BLaER1 treated with 17β-estradiol and CSF1 and Interleukin-3, amounts not matched to agents 10 nM and 100 nM (cell line): ENCODE data around the gene GNG7.
"Not testable (repeated sequence)": the region's sequence is repeated elsewhere in the genome, so short reads cannot be mapped to it uniquely, and the experiment has no call there.

Source experiments
- H3K27ac ChIP-seq, 11 experiments: shearing (Covaris generic); formaldehyde crosslinking; 2 replicates each; pipeline ENCODE4 v1.8.1; 2022
- H3K27me3 ChIP-seq, 11 experiments: shearing (Covaris generic); formaldehyde crosslinking; 2 replicates each; pipeline ENCODE4 v1.8.1; 2022
- H3K36me3 ChIP-seq, 11 experiments: shearing (Covaris generic); formaldehyde crosslinking; 2 replicates each; pipeline ENCODE4 v1.8.1; 2022
- H3K4me1 ChIP-seq, 10 experiments: shearing (Covaris generic); formaldehyde crosslinking; 2 replicates each; pipeline ENCODE4 v1.8.1; 2022
- H3K4me2 ChIP-seq, 11 experiments: shearing (Covaris generic); formaldehyde crosslinking; 2 replicates each; pipeline ENCODE4 v1.8.1; 2022
- H3K4me3 ChIP-seq, 10 experiments: shearing (Covaris generic); formaldehyde crosslinking; 2 replicates each; pipeline ENCODE4 v1.8.1; 2022
- H3K9ac ChIP-seq, 11 experiments: shearing (Covaris generic); formaldehyde crosslinking; 2 replicates each; pipeline ENCODE4 v1.8.1; 2022
- H3K9me3 ChIP-seq, 11 experiments: shearing (Covaris generic); formaldehyde crosslinking; replicated peaks in 1 of 11; 2 replicates each; pipeline ENCODE4 v1.8.1; 2022
- H4K20me1 ChIP-seq, 11 experiments: shearing (Covaris generic); formaldehyde crosslinking; 2 replicates each; pipeline ENCODE4 v1.8.1; 2022
- Cebpa-rat ChIP-seq, 11 experiments: shearing (Covaris generic); IDR thresholded peaks; 2 replicates each; pipeline ENCODE4 v1.8.1; 2022

GNG7 gene

DNA sequence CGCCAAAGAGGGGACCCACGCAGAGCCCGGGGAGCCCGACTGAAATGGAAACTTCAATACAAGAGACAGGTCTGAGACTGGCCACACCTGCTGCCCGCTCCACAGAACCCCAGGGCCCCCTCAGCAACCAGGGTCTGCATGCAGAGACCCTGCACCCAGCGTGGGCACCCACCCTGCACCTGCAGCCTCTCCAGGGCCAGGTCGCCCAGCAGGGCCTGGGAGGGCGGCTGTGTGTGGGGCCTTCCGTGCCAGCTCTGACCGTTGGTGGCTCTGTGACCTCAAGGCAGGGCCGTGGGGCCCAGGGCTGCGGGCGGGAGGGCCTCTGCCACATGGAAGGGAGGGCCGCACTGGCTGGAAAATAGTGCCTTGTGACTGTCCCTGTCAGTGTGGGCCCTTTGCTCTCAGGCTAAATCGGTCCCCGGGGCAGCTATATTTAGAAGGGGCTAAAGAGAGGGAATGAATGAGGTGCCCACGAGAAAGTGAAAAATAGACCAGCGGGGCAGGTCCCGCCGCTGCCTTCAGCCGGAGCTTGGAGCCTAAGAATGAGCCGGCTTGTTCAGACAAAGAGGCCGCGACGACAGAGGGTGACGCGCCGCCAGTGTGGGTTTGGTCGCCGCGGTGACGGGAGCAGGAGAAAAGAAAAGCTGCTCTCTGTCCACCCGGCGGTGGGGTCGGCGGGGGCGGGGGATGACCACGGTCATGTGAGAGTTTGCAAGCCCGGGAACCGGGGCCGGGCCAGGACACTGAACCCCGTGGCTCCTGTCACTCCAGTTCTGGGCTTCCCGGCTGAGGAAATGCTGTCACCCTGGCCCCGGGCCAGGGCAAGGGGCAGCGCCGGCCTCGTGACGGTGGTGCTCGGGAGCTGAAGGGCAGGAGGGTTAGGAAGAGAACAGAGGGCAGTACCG lies 156.1 kb downstream of the GNG7 start:
- peak overlapping the region; percentile 21 to 75 (median 59); a peak in 19 of 22 replicates for H3K27ac ChIP-seq
- peaks cover 0 to 67% (median 20%) of the 10 kb centered on the region in 11 experiments; a peak in 12 of 22 replicates for H4K20me1 ChIP-seq
- peaks cover 0 to 8% (median 0%) of the 10 kb centered on the region in 11 experiments; a peak in 2 of 22 replicates for H3K27me3 ChIP-seq
- H3K4me3 ChIP-seq, result peak overlapping the region in 2 of 10 experiments; percentile 1 to 14; a peak in 2 of 20 replicates
- H3K9ac ChIP-seq, result peak overlapping the region; percentile 31 to 71 (median 54); a peak in 21 of 22 replicates
- TF ChIP-seq Cebpa-rat (IDR thresholded peaks at IDR 0.05), result no peak
- 0 out of 22 replicates have a peak, but pooled peaks cover 0 to 4% (median 0%) of the 10 kb centered on the region in 11 experiments for H3K9me3 ChIP-seq
- H3K4me1 ChIP-seq, result peaks cover 81 to 96% (median 87%) of the 10 kb centered on the region in 10 experiments
- H3K4me2 ChIP-seq, result peak overlapping the region; percentile 71 to 98 (median 84)
- H3K36me3 ChIP-seq, result peaks cover 0 to 15% (median 0%) of the 10 kb centered on the region in 11 experiments; a peak in 5 of 22 replicates

DNA sequence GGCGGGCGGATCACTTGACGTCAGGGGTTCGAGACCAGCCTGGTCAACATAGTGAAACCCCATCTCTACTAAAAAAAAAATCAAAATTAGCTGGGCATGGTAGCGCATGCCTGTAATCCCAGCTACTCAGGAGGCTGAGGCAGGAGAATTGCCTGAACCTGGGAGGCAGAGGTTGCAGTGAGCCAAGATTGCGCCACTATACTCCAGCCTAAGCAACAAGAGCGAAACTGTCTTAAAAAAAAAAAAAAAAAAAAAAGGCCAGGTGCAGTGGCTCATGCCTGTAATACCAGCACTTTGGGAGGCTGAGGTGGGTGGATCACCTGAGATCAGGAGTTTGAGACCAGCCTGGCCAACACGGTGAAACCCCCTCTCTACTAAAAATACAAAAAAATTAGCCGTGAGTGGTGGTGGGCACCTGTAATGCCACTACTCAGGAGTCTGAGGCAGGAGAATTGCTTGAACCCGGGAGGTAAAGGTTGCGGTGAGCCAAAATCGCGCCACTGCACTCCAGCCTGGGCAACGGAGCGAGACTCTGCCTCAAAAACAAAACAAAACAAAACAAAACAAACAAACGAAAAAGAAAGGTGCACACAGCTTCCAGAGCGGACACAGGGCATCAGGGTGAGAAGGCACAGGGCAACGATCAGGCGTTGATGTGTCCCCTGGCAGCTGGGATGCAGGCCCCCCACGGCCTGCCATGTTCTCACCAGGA lies 156.9 kb downstream of the GNG7 start:
- not testable (repeated sequence) for H3K9me3 ChIP-seq, H3K27me3 ChIP-seq
- peak overlapping the region; percentile 26 to 79 (median 60); a peak in 19 of 22 replicates for H3K27ac ChIP-seq
- H3K4me3 ChIP-seq, result peak overlapping the region in 2 of 10 experiments; percentile 1 to 14; a peak in 1 of 20 replicates
- TF ChIP-seq Cebpa-rat (IDR thresholded peaks at IDR 0.05), result 0 out of 22 replicates have a peak, but pooled peaks of 1 of the 11 experiments have one; percentile 28
- H3K36me3 ChIP-seq, result peaks cover 0 to 15% (median 0%) of the 10 kb centered on the region in 11 experiments; a peak in 5 of 22 replicates
- peaks cover 0 to 65% (median 18%) of the 10 kb centered on the region in 11 experiments; a peak in 12 of 22 replicates for H4K20me1 ChIP-seq
- peak overlapping the region; percentile 71 to 98 (median 84) for H3K4me2 ChIP-seq
- H3K4me1 ChIP-seq, result peaks cover 80 to 95% (median 84%) of the 10 kb centered on the region in 10 experiments
- peak overlapping the region; percentile 31 to 72 (median 61); a peak in 19 of 22 replicates for H3K9ac ChIP-seq

DNA sequence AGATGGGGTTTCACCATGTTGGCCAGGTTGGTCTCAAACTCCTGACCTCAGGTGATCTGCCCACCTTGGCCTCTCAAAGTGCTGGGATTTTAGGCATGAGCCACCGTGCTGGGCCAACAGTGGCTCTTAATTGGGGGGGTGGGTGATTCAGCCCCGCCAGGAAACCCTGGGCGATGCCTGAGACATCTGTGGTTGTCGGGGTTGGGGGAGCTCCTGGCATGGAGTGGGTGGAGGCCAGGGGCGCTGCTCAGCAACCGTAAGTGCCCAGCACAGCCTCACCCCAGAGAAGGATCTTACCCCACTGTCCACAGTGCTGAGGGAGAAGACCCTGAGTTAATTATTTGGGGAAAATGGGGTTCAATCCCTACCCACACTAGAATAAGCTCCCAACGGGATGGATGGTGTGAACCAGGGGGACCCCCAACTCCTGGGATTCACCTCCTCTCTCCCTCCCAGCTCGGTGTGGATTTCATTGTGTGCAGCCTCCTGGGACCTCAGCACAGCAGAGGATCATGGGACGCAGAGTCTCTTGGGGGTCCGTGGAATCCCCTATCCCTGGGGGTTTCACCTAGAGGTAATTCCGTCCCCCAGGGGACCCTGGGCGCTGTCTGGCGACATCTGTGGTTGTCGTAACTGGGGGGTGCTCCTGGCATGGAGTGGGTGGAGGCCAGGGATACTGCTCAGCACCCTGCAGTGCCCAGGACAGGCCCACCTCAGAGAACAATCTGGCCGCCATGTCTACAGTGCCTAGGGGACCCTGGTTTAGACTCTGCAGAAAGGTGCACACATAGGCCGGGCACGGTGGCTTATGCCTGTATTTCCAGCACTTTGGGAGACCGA lies 157.7 kb downstream of the GNG7 start:
- Histone ChIP-seq H4K20me1 (peaks cover 0 to 61% (median 18%) of the 10 kb centered on the region in 11 experiments; a peak in 12 of 22 replicates), H3K9me3 (0 out of 22 replicates have a peak, but pooled peaks cover 0 to 4% (median 0%) of the 10 kb centered on the region in 11 experiments), H3K9ac (peak overlapping the region in 7 of 11 experiments; percentile 24 to 72 (median 57); a peak in 14 of 22 replicates), H3K4me3 (peak overlapping the region in 2 of 10 experiments; percentile 2 to 8; a peak in 1 of 20 replicates), H3K27ac (peak overlapping the region in 9 of 11 experiments; percentile 14 to 79 (median 63); a peak in 17 of 22 replicates), H3K27me3 (peaks cover 0 to 8% (median 0%) of the 10 kb centered on the region in 11 experiments; a peak in 2 of 22 replicates), H3K4me2 (peak overlapping the region; percentile 71 to 98 (median 84)), H3K36me3 (peaks cover 0 to 11% (median 0%) of the 10 kb centered on the region in 11 experiments; a peak in 5 of 22 replicates), H3K4me1 (peaks cover 73 to 93% (median 81%) of the 10 kb centered on the region in 10 experiments)
- no peak for TF ChIP-seq Cebpa-rat (IDR thresholded peaks at IDR 0.05)

DNA sequence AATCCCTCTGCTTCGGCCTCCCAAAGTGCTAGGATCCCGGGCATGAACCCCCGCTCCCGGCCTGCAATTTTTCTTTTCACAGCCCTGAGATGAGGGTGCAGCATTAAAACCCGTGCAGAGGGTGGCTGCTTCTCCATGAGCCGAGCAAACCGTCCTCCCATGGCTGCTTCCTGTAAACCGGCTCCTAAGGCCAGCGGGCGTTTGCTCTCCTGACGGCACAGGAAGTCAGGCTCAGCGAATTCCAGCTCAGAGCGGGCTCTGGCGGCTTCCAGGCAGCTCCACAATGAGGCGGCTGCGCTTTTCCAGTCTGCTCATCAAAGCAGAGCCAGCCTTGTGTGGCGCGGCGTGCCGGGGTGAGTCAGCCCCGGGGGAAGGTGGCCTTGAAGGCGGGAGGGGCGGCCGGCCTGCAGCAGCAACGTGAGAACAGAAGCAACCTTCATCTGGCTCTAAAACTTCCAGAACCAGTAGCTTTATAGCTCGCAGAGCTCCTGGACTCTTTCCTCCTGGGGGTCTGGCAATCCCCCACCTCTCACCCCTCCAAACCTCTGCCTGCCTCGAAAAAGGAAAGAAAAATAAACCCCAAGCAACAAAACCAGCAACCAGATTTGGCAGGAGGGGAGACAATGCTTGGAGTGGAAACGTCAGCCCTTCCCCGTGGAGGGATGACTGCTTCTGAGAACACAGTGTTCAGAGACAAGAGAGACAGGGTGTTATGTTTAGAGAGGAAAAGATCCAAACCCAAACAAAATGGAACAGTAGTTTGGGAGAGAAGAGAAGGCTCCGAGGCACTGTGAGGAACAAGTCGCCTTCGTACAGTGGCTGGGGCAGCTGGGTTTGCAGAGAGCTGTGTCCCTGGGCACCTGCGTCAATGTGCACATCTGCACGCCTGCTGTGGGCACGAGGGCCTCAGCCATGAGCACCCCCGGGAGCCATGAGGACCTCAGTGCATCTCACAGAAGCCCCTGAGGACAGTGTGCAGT lies 158.7 kb downstream of the GNG7 start:
- Histone ChIP-seq H3K4me1 (peaks cover 63 to 88% (median 83%) of the 10 kb centered on the region in 10 experiments), H3K27ac (peak overlapping the region; percentile 46 to 79 (median 63)), H3K4me2 (peak overlapping the region; percentile 71 to 98 (median 84)), H4K20me1 (peaks cover 0 to 61% (median 18%) of the 10 kb centered on the region in 11 experiments; a peak in 12 of 22 replicates), H3K27me3 (peaks cover 0 to 8% (median 0%) of the 10 kb centered on the region in 11 experiments; a peak in 2 of 22 replicates), H3K36me3 (peaks cover 0 to 6% (median 0%) of the 10 kb centered on the region in 11 experiments; a peak in 4 of 22 replicates), H3K9me3 (no peaks in the 10 kb centered on the region), H3K4me3 (peak overlapping the region; percentile 8 to 49 (median 37); a peak in 16 of 20 replicates), H3K9ac (peak overlapping the region; percentile 15 to 72 (median 58); a peak in 21 of 22 replicates)
- TF ChIP-seq Cebpa-rat (IDR thresholded peaks at IDR 0.05), result no peak

DNA sequence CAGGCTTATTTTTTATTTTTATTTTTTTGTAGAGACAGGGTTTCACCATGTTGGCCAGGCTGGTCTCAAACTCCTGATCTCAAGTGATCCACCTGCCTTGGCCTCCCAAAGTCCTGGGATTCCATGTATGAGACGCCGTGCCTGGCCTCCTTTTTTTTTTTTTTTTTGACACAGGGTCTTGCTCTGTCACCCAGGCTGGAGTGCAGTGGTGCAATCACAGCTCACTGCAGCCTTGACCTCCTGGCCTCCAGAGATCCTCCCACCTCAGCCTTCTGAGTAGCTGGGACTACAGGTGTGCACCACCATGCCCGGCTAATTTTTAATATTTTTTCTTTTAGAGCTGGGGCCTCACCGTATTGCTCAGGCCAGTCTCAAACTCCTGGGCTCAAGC lies 159.4 kb downstream of the GNG7 start:
- Histone ChIP-seq H3K4me2 (peak overlapping the region; percentile 71 to 98 (median 84)), H3K4me3 (peak overlapping the region; percentile 8 to 49 (median 37); a peak in 15 of 20 replicates), H4K20me1 (peaks cover 0 to 61% (median 18%) of the 10 kb centered on the region in 11 experiments; a peak in 12 of 22 replicates), H3K9ac (peak overlapping the region; percentile 15 to 72 (median 58); a peak in 20 of 22 replicates), H3K27ac (peak overlapping the region; percentile 46 to 72 (median 63); a peak in 21 of 22 replicates), H3K36me3 (peaks cover 0 to 11% (median 0%) of the 10 kb centered on the region in 11 experiments; a peak in 6 of 22 replicates), H3K4me1 (peaks cover 67 to 89% (median 84%) of the 10 kb centered on the region in 10 experiments)
- H3K9me3 ChIP-seq, H3K27me3 ChIP-seq: not testable (repeated sequence)

DNA sequence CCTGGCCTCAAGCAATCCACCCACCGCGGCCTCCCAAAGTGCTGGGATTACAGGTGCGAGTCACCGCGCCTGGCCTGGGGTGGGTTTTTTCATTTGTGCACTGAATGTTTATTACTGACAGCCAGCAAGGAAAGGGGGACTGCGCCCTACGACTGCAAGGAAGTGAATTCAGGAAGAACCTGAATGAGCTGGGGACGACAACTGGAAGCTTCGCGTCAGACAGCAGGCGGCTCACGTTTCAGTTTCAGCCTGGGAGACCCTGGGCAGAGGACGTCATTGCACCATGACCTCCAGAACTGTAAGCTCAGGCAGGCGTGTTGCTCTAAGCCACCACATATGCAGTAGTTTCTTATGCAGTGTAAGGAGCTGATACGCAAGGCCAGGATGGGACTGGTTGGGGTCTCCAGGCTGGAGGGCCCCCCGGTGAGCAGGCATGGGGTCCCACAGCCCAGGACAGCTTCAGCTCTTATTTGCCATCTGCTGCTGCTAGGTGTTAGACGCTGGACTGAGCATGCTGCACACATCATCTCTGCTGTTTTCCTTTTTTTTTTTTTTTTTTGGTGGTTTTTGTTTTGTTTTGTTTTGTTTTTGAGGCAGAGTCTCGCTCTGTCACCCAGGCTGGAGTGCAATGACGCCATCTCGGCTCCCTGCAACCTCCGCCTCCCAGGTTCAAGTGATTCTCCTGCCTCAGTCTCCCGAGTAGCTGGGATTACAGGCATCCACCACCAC lies 160.0 kb downstream of the GNG7 start:
- H3K36me3 ChIP-seq, result peaks cover 0 to 13% (median 0%) of the 10 kb centered on the region in 11 experiments; a peak in 7 of 22 replicates
- H3K9me3 ChIP-seq, result no peaks in the 10 kb centered on the region
- H3K27ac ChIP-seq, result peak overlapping the region; percentile 46 to 72 (median 63); a peak in 19 of 22 replicates
- TF ChIP-seq Cebpa-rat (IDR thresholded peaks at IDR 0.05), result no peak
- peak overlapping the region; percentile 15 to 72 (median 57); a peak in 18 of 22 replicates for H3K9ac ChIP-seq
- H3K4me1 ChIP-seq, result peaks cover 69 to 91% (median 86%) of the 10 kb centered on the region in 10 experiments
- peak overlapping the region in 8 of 10 experiments; percentile 18 to 49 (median 34); a peak in 8 of 20 replicates for H3K4me3 ChIP-seq
- peak overlapping the region; percentile 71 to 98 (median 84) for H3K4me2 ChIP-seq
- H3K27me3 ChIP-seq, result peaks cover 0 to 8% (median 0%) of the 10 kb centered on the region in 11 experiments; a peak in 2 of 22 replicates
- H4K20me1 ChIP-seq, result peaks cover 0 to 57% (median 18%) of the 10 kb centered on the region in 11 experiments; a peak in 12 of 22 replicates
